Measurements from ENCODE around the gene FAM149A. TPM values are rescaled to one million over a fixed set of nuclear protein-coding genes. Genes with fewer than 3 reads are reported as not detected.

Gene FAM149A
- total RNA-seq, 4 donors from 2014 or later = 0.83 to 11.4 (median 4.0) TPM

DNA sequence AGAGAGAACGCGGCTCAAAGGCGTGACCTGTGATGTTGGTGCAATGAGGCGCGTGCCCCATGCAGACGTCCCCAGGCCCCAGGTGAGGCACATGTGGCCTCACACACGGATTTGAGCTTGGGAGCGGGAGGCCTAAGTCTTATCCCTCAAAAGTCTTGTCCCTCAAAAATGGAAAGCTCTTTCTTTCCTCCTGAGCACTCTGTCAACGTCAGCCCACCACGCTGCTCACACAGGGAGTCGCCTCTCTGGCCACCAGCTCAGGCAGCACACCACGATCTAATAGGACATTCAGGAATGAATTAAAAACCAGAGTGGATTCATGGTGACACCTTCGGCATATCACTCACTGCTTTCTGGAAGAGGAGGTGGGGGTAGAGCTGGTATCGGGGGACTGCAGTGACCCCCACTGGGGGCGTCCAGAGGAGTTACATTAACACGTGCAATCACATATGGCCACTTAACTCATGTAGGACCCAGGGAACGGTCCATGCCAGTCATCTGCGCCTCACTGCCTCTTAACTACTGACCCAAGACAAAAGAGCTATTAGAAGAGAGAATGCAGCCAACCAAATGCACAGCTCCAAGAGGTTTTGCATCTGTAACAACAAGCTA, 64.9 kb downstream of the FAM149A start:
- intact Hi-C loops (cut with DNase I) = no loop called here
- H3K9me3 ChIP-seq = no peaks in the 10 kb centered on the region
- H3K4me1 ChIP-seq = no peaks in the 10 kb centered on the region
- H3K36me3 ChIP-seq = peaks cover 0 to 5% (median 0%) of the 10 kb centered on the region in 3 donors
- 85 to 86% methylated on average over 10 to 15 of the region's 18 CpGs for WGBS, 2 donors
- no peaks in the 10 kb centered on the region for H3K27me3 ChIP-seq
- no peak overlapping the region for H3K4me3 ChIP-seq
- H3K27ac ChIP-seq = no peak overlapping the region
- no peak for DNase-seq
- TF ChIP-seq, protein P1, sequence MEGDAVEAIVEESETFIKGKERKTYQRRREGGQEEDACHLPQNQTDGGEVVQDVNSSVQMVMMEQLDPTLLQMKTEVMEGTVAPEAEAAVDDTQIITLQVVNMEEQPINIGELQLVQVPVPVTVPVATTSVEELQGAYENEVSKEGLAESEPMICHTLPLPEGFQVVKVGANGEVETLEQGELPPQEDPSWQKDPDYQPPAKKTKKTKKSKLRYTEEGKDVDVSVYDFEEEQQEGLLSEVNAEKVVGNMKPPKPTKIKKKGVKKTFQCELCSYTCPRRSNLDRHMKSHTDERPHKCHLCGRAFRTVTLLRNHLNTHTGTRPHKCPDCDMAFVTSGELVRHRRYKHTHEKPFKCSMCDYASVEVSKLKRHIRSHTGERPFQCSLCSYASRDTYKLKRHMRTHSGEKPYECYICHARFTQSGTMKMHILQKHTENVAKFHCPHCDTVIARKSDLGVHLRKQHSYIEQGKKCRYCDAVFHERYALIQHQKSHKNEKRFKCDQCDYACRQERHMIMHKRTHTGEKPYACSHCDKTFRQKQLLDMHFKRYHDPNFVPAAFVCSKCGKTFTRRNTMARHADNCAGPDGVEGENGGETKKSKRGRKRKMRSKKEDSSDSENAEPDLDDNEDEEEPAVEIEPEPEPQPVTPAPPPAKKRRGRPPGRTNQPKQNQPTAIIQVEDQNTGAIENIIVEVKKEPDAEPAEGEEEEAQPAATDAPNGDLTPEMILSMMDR (IDR thresholded peaks at IDR 0.05) = no peak
- TF ChIP-seq POLR2A (IDR thresholded peaks at IDR 0.05) = no peak

DNA sequence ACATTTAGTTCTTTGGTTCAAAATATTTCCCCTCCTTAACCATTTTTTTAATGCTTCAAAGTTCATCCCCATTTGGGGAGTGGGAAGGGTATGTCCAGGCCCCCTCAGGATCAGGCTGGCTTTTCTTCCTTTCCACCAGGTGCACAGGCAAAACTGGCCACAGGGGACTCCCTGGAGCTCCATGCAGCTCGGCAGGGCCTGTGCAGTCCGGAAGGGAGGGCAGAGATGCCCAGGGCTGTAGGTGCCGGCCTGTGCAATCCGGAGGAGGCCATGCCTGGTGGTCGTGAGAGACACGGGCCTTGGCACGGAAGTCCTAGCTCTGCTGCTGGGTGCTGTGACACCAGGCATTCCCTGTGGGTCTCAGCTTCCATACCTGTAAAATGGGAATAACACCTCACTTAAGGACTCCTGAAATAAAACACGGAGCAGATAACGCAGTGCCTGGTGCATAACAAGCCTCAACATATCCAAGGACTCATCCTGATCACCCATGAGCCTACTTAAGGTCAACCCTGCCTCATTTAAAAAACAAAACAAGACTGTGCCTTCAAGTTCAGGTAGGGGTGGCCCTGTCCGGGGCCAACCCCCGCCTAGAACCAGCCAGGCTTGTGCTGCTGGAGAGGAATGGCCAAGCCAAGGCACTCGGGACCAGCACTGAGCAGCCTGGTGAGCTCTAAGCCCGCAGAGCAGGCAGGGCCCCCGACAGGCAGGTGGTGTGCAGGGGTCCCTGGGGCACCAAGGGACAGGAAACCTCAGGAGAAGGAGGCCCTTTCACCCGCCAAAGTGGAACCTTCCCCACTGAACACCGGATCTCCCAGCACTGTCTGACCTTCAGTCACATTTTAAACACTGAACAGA, 65.7 kb downstream of the FAM149A start:
- no peaks in the 10 kb centered on the region for H3K27me3 ChIP-seq
- peaks cover 0 to 5% (median 0%) of the 10 kb centered on the region in 3 donors for H3K36me3 ChIP-seq
- no peak for DNase-seq
- H3K4me3 ChIP-seq = no peak overlapping the region
- no peaks in the 10 kb centered on the region for H3K9me3 ChIP-seq
- TF ChIP-seq, protein P1 (IDR thresholded peaks at IDR 0.05) = no peak
- no peak for TF ChIP-seq POLR2A (IDR thresholded peaks at IDR 0.05)
- intact Hi-C loops (cut with DNase I) = no loop called here
- H3K27ac ChIP-seq = no peak overlapping the region
- 89 to 100% methylated on average over 3 to 7 of the region's 16 CpGs for WGBS, 2 donors
- no peaks in the 10 kb centered on the region for H3K4me1 ChIP-seq

DNA sequence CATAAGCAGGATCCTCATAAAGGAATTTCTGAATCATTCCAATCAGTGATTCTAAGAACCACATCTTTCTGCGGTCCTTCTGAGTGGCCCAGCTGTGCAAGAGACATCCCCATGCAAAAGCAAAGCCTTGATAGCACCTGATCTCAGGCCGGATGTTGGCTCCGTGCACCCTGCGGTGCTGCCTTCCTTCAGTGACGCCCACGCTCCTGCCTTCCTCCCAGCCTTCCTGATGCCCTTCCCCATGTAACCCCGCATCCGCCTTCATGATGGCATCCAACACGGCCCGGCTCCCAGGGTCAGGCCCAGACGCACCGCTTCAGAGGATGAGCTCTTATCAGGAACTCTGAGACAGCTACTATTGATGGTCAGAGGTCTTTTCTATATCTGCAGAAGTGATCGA, 66.5 kb downstream of the FAM149A start:
- no peaks in the 10 kb centered on the region for H3K4me1 ChIP-seq
- no peak for DNase-seq
- TF ChIP-seq, protein P1 (IDR thresholded peaks at IDR 0.05) = no peak
- no peak for TF ChIP-seq POLR2A (IDR thresholded peaks at IDR 0.05)
- H3K9me3 ChIP-seq = no peaks in the 10 kb centered on the region
- H3K36me3 ChIP-seq = peaks cover 0 to 5% (median 0%) of the 10 kb centered on the region in 3 donors
- no peak overlapping the region for H3K4me3 ChIP-seq
- intact Hi-C loops (cut with DNase I) = no loop called here
- no peak overlapping the region for H3K27ac ChIP-seq
- H3K27me3 ChIP-seq = no peaks in the 10 kb centered on the region
- WGBS, 2 donors = 83 to 87% methylated on average over 11 to 13 of the region's 13 CpGs

DNA sequence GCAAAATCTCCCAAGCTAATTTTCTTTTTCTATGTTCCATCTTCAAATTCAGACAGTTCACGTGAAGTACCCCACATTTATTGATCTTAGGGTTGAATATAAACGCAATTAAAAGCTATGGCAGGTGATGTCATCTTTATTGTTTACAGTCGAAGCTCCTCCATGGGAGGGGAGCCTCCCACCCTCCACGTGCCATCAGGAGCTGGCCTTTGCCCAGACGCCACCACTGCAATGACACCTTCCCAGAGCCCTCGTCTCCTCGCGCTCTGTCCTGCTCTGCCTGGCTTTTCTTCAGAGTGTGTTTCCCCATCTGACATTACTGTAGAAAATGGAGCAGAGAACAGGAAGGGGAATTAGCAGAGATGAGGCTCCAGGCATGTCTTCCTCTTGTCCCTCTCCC, 68.0 kb downstream of the FAM149A start:
- H3K4me1 ChIP-seq = no peaks in the 10 kb centered on the region
- H3K27ac ChIP-seq = no peak overlapping the region
- intact Hi-C loops (cut with DNase I) = no loop called here
- TF ChIP-seq, protein P1 (IDR thresholded peaks at IDR 0.05) = no peak
- no peak for TF ChIP-seq POLR2A (IDR thresholded peaks at IDR 0.05)
- H3K27me3 ChIP-seq = no peaks in the 10 kb centered on the region
- peaks cover 0 to 5% (median 0%) of the 10 kb centered on the region in 3 donors for H3K36me3 ChIP-seq
- WGBS, 2 donors = 56 to 71% methylated on average over 7 to 8 of the region's 8 CpGs
- no peaks in the 10 kb centered on the region for H3K9me3 ChIP-seq
- DNase-seq = no peak
- H3K4me3 ChIP-seq = no peak overlapping the region

DNA sequence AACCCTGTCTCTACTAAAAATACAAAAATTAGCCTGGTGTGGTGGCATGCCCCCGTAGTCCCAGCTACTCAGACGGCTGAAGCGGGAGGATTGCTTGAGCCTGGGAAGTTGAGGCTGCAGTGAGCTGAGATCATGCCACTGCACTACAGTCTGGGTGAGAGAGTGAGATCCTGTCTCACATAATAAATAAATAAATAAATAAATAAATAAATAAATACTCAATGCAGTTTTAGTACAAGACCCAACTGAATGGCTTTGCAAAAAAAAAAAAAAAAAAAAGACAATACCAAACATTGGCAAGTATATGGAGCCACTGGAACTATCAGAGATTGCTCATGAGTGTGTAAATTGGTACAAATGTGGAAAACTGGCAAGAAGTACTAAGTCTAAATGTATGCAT, 83.6 kb downstream of the FAM149A start:
- 73 to 90% methylated on average over 3 of the region's 3 CpGs for WGBS, 2 donors
- no peak for DNase-seq
- Histone ChIP-seq H3K27me3 (no peaks in the 10 kb centered on the region), H3K4me1 (peaks cover 0 to 27% (median 17%) of the 10 kb centered on the region in 3 donors), H3K27ac (no peak overlapping the region), H3K4me3 (no peak overlapping the region), H3K9me3 (no peaks in the 10 kb centered on the region), H3K36me3 (no peaks in the 10 kb centered on the region)
- intact Hi-C loops (cut with DNase I) = no loop called here
- TF ChIP-seq POLR2A (IDR thresholded peaks at IDR 0.05) = no peak
- TF ChIP-seq, protein P1 (IDR thresholded peaks at IDR 0.05) = no peak

Data from esophagus squamous epithelium (tissue), 5 donors.